H1 (cell line): ENCODE measurements around the gene P2RX6. TPM values are rescaled to one million over a fixed set of nuclear protein-coding genes. Genes with fewer than 3 reads are reported as not detected.

Experiments
- BACH1 ChIP-seq: IDR thresholded peaks from 2 replicates; pipeline ENCODE4 v1.6.1; 2012; ENCODE audit warnings: low read length, improper control_type of control experiment
- EZH2 ChIP-seq: fragments of 200-600 bp; sonication (generic); IDR thresholded peaks from 2 replicates; pipeline ENCODE4 v1.7.1; 2012; ENCODE audit warnings: low read depth, mild to moderate bottlenecking, moderate library complexity, low read length, inconsistent platforms; ENCODE audit not compliant: severe bottlenecking
- FOSL1 ChIP-seq: IDR thresholded peaks from 2 replicates; pipeline ENCODE4 v1.6.1; 2011; ENCODE audit warnings: mild to moderate bottlenecking, low read depth, low read length, moderate library complexity; ENCODE audit not compliant: insufficient read depth
- HDAC6 ChIP-seq: IDR thresholded peaks from one replicate; pipeline ENCODE4 v1.7.1; 2012; ENCODE audit warnings: low read depth, mild to moderate bottlenecking, inconsistent platforms, low read length, moderate library complexity
- JUN ChIP-seq: IDR thresholded peaks from 2 replicates; pipeline ENCODE4 v1.6.1; 2011; ENCODE audit warnings: low read depth, mild to moderate bottlenecking, improper control_type of control experiment, low read length
- MAFK ChIP-seq: IDR thresholded peaks from 2 replicates; pipeline ENCODE4 v1.6.1; 2012; ENCODE audit warnings: low read depth, mild to moderate bottlenecking, improper control_type of control experiment, low read length
- RAD21 ChIP-seq, 2 experiments: IDR thresholded peaks in 1 of 2; conservative IDR thresholded peaks in 1 of 2; 2 replicates each; pipeline ENCODE4 v1.6.1; 2011; ENCODE audit warnings: low read depth in 2 of 2, low read length in 2 of 2, improper control_type of control experiment in 1 of 2, inconsistent platforms in 1 of 2, mild to moderate bottlenecking in 1 of 2, moderate library complexity in 1 of 2
- RXRA ChIP-seq: IDR thresholded peaks from 2 replicates; pipeline ENCODE4 v1.6.1; 2011; ENCODE audit warnings: low read depth, mild to moderate bottlenecking, low read length, moderate library complexity; ENCODE audit not compliant: insufficient read depth
- SP1 ChIP-seq: IDR thresholded peaks from 2 replicates; pipeline ENCODE4 v1.6.1; 2011; ENCODE audit warnings: low read depth, low read length
- SP4 ChIP-seq: IDR thresholded peaks from 2 replicates; pipeline ENCODE4 v1.6.1; 2012; ENCODE audit warnings: low read length, inconsistent platforms
- TAF1 ChIP-seq: IDR thresholded peaks from 2 replicates; pipeline ENCODE4 v1.6.1; 2011; ENCODE audit warnings: mild to moderate bottlenecking, low read depth, low read length
- TBP ChIP-seq: IDR thresholded peaks from 2 replicates; pipeline ENCODE4 v1.6.1; 2011; ENCODE audit warnings: low read depth, low read length, improper control_type of control experiment
- polyA plus RNA-seq, 7 experiments: library from polyadenylated mRNA; depleted of rRNA in 3 of 7; stranded (reverse) in 5 of 7; unstranded in 2 of 7; fragments of >200 nt in 5 of 7; fragments of 200-250 nt in 2 of 7; gene quantifications; 1 replicate in 5 of 7; 2 replicates in 1 of 7; 4 replicates in 1 of 7; pipeline versions ENCODE4 v1.2.1 to v1.2.3, GENCODE V29; 2011 to 2013; ENCODE audit warnings: missing spikeins in 2 of 7, mixed read lengths in 2 of 7
- total RNA-seq: library from RNA; stranded (reverse); fragmentation: NEBNext Ultra II Directional; extraction: Animal tissue kit (Norgen Biotek cat#: 25700); gene quantifications from 2 replicates; pipeline ENCODE4 v1.2.1, GENCODE V29; 2021
- TF ChIP-seq, protein P1 (sequence below): fragments of 300-600 bp; sonication (generic); IDR thresholded peaks from 2 replicates; pipeline ENCODE4 v1.7.1; 2012; ENCODE audit warnings: low read length, moderate library complexity, mild to moderate bottlenecking, inconsistent platforms; ENCODE audit not compliant: insufficient replicate concordance

P2RX6 gene
- total and polyA plus RNA-seq, 2 of the 8 experiments (the other 6 are each of a cell fraction or from before 2014, with no cell fraction given), result 0.09 TPM; not detected in 1

DNA sequence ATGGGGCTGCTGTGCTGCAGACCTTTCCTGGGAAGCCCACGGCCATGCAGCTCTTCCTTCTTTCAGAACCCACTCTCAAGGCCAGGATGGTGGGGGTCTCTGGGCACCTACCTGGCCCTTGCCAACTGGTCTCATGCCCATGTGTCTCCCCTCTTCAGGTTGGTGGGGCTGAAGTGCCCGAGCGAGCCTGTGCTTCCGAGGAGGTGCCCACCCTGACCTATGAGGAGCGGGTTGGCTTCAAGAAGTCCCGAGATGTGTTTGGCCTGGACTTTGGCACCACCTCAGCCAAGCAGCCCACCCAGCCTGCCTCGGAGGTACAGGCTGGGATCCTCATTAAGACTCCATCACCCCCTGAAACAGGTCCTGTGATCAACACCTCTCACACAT lies 22.9 kb upstream of the P2RX6 start (continued):
- TF ChIP-seq, protein P1, sequence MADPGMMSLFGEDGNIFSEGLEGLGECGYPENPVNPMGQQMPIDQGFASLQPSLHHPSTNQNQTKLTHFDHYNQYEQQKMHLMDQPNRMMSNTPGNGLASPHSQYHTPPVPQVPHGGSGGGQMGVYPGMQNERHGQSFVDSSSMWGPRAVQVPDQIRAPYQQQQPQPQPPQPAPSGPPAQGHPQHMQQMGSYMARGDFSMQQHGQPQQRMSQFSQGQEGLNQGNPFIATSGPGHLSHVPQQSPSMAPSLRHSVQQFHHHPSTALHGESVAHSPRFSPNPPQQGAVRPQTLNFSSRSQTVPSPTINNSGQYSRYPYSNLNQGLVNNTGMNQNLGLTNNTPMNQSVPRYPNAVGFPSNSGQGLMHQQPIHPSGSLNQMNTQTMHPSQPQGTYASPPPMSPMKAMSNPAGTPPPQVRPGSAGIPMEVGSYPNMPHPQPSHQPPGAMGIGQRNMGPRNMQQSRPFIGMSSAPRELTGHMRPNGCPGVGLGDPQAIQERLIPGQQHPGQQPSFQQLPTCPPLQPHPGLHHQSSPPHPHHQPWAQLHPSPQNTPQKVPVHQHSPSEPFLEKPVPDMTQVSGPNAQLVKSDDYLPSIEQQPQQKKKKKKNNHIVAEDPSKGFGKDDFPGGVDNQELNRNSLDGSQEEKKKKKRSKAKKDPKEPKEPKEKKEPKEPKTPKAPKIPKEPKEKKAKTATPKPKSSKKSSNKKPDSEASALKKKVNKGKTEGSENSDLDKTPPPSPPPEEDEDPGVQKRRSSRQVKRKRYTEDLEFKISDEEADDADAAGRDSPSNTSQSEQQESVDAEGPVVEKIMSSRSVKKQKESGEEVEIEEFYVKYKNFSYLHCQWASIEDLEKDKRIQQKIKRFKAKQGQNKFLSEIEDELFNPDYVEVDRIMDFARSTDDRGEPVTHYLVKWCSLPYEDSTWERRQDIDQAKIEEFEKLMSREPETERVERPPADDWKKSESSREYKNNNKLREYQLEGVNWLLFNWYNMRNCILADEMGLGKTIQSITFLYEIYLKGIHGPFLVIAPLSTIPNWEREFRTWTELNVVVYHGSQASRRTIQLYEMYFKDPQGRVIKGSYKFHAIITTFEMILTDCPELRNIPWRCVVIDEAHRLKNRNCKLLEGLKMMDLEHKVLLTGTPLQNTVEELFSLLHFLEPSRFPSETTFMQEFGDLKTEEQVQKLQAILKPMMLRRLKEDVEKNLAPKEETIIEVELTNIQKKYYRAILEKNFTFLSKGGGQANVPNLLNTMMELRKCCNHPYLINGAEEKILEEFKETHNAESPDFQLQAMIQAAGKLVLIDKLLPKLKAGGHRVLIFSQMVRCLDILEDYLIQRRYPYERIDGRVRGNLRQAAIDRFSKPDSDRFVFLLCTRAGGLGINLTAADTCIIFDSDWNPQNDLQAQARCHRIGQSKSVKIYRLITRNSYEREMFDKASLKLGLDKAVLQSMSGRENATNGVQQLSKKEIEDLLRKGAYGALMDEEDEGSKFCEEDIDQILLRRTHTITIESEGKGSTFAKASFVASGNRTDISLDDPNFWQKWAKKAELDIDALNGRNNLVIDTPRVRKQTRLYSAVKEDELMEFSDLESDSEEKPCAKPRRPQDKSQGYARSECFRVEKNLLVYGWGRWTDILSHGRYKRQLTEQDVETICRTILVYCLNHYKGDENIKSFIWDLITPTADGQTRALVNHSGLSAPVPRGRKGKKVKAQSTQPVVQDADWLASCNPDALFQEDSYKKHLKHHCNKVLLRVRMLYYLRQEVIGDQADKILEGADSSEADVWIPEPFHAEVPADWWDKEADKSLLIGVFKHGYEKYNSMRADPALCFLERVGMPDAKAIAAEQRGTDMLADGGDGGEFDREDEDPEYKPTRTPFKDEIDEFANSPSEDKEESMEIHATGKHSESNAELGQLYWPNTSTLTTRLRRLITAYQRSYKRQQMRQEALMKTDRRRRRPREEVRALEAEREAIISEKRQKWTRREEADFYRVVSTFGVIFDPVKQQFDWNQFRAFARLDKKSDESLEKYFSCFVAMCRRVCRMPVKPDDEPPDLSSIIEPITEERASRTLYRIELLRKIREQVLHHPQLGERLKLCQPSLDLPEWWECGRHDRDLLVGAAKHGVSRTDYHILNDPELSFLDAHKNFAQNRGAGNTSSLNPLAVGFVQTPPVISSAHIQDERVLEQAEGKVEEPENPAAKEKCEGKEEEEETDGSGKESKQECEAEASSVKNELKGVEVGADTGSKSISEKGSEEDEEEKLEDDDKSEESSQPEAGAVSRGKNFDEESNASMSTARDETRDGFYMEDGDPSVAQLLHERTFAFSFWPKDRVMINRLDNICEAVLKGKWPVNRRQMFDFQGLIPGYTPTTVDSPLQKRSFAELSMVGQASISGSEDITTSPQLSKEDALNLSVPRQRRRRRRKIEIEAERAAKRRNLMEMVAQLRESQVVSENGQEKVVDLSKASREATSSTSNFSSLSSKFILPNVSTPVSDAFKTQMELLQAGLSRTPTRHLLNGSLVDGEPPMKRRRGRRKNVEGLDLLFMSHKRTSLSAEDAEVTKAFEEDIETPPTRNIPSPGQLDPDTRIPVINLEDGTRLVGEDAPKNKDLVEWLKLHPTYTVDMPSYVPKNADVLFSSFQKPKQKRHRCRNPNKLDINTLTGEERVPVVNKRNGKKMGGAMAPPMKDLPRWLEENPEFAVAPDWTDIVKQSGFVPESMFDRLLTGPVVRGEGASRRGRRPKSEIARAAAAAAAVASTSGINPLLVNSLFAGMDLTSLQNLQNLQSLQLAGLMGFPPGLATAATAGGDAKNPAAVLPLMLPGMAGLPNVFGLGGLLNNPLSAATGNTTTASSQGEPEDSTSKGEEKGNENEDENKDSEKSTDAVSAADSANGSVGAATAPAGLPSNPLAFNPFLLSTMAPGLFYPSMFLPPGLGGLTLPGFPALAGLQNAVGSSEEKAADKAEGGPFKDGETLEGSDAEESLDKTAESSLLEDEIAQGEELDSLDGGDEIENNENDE, result no peak
- no peak for TF ChIP-seq TAF1
- no peak for TF ChIP-seq RXRA
- no peak for TF ChIP-seq BACH1
- no peak for TF ChIP-seq EZH2
- TF ChIP-seq FOSL1, result no peak
- TF ChIP-seq RAD21 (IDR thresholded peaks at IDR 0.05 in 1 of 2, conservative IDR thresholded peaks at IDR 0.05 in 1 of 2; ENCODE audit: low read depth in 2 of 2, low read length in 2 of 2), result no peak
- no peak for TF ChIP-seq SP4
- no peak for TF ChIP-seq MAFK
- TF ChIP-seq HDAC6, result no peak
- no peak for TF ChIP-seq JUN
- TF ChIP-seq SP1, result no peak
- TF ChIP-seq TBP, result no peak
